ENCODE results near the gene TMEM131L.

TMEM131L gene

GRCh38 chr4:153472122-153473037 is 6.2 kb downstream of the TMEM131L start:
- no peak for DNase-seq (ENCODE audit: low read depth)

DNA sequence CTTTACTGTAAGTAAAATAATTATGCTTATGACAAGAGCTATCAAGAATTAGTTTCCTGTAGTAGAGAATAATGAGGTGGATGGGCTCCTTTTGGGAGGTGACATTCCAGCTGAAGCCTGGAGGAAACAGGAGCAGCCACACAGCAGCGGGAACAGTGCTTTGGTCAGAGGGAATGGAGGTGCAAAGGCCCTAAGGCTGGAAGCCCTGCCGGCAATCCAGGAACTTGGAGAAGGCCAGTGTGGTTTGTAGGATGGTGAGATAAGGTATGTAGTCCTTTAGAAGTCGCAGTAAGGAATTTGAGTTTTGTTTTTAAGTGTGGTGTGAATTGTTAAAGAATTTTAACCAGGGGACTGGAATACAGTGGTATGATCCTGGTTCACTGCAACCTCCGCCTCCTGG is 8.1 kb downstream of the TMEM131L start:
- no peak for DNase-seq (ENCODE audit: low read depth)

- no peak for DNase-seq (ENCODE audit: low read depth)
Observed at GRCh38 chr4:153476829-153477574, 10.8 kb downstream of the TMEM131L start.

GRCh38 chr4:153479101-153479500 is 12.9 kb downstream of the TMEM131L start:
- DNase-seq (ENCODE audit: low read depth): no peak

GRCh38 chr4:153480704-153481103 is 14.5 kb downstream of the TMEM131L start:
- DNase-seq (ENCODE audit: low read depth): no peak

GRCh38 chr4:153481478-153481877 is 15.3 kb downstream of the TMEM131L start:
- DNase-seq (ENCODE audit: low read depth): no peak

- DNase-seq (ENCODE audit: low read depth): no peak
Observed at GRCh38 chr4:153483432-153484418, 17.6 kb downstream of the TMEM131L start.

DNA sequence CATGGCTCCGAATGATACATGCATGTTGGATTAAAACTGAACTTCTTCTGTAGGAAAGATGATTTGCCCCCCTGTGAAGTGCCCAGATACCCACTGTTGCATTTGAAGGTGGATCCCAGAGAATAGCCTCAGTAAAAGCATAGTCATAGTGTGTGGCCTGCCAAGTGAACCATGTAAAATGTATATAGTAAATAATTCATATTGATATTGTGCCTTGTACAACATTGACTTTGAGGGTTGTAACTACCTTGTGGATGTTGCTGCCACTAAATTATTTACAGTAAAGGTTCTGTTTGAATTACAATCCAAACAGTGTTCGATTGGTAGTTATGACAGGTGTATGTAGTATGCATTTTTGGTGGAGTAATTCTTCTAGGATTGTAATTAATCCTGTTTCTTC is 19.2 kb downstream of the TMEM131L start:
- DNase-seq (ENCODE audit: low read depth): no peak

DNA sequence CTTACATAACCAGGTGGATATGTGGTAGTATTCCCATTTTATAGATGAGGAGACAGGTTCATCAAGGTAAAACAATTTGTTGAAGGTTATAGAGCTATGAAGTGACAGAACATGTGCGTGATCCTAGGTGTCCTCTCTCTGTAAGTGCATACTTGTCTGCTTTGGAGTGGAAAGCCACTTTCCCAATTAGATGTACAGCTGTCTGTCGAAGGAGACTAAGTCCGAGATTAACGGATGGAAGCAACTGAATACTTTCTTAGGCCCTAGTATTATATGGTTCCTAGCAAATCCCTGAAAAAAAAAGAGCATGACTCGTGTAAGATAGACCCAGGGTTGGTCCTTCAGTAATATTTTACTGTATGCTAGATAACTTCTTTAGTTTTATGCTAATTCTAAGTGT is 19.7 kb downstream of the TMEM131L start:
- no peak for DNase-seq (ENCODE audit: low read depth)

GRCh38 chr4:153486281-153487151 is 20.4 kb downstream of the TMEM131L start:
- DNase-seq (ENCODE audit: low read depth): no peak

GRCh38 chr4:153488006-153488891 is 22.1 kb downstream of the TMEM131L start:
- no peak for DNase-seq (ENCODE audit: low read depth)

DNA sequence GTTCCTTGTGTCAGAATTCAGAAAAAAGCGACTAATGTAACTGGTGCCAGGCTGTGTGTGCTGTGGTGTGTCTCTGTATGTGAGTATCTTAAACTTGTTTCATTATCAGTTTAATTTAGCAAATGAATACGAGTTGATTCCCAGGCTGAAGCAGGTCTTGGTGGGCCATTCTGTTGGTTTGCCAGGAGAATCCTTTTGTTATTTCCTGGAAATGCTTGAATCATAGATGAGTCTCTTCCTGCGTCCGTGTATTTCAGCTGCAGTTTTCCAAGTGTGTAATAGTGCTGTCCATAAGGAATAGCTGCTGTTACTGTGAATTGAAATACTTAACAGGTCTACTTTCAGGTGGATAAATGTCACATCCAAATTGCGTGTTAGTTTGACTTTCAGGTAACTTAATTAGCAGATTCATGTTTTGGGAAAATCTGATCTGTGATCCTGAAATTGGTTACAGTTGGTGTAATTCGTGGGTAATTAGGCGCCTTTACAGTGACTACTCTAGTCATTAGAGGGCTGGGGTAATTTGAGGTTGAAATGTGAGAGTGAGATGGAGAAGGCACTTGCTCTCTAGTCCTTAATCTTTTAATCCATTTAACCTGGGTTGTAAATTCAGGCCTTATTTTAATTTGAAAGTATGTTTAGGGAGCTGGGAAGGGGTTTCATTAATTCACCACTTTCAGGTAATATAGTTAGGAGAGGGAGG is 23.8 kb downstream of the TMEM131L start:
- DNase-seq (ENCODE audit: low read depth): no peak

DNA sequence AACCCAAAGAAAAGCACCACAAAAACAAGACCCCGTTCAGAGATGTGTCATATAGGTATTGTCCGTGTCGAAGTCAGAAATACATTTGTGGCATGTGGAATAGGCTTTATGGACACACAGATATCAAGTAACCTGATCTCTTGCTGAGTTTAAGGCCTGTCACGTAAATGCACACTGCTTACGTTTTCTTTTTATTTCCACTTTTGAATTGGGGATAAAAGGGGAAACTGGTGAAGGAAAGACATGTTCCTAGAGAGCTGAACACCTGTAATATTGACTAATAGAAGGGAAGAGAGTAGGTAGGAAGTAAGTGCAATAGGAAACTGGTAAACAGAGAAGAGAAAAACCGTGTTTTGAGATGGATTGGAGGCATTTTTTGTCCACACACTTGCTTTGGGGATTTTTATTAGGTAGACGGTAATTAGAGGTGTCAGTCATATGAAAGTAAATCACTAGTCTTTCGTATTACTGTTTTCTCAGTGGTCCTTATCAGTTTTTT is 24.9 kb downstream of the TMEM131L start:
- DNase-seq (ENCODE audit: low read depth): no peak

DNA sequence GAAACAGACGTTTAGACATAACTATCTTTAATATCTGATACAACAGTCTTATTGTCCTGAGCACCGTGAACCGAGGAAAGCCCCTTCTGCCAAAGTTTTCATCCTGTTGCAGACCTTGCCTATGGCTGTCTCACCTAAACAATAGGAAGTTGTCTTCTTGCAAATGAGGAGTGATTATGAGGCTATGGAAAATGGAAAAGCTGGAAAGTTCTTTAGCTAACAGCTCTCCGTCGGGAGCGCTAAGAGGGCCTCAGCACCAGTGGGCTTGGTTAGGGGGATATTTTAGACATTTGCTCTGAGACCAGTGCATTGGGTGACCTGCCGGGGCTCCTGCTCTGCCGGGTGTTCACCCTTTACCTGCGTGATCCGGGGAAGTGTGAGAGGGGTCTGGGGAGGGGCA is 28.4 kb downstream of the TMEM131L start:
- no peak for DNase-seq (ENCODE audit: low read depth)

- no peak for DNase-seq (ENCODE audit: low read depth)
Observed at GRCh38 chr4:153495480-153496193, 29.5 kb downstream of the TMEM131L start.

DNA sequence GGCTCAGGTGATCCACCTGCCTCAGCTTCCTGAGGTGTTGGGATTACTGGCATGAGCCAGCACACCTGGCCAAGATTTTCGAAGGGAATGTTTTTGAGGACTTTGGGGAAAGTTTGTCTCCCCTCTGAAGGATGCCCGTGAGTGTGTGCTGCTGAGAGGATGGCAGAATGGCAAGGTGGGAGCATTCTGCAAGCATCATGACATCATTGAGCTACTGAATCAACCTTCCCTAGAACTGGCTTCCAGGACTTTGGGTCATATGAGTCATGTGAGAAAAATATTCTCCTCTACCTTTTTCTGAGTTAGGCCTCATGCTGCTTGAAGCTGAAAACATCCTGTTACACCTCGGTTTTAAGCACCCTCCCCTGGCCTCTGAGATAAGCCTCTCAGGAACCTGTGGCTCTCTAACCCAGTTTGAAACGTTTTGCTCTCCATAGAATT is 31.0 kb downstream of the TMEM131L start:
- DNase-seq (ENCODE audit: low read depth): no peak

- no peak for DNase-seq (ENCODE audit: low read depth)
Observed at GRCh38 chr4:153497988-153498967, 32.1 kb downstream of the TMEM131L start.
